HEK293 (cell line): ENCODE measurements around the gene SMARCB1.

Experiments used
- CTCF ChIA-PET: fragments of 350-600 bp; formaldehyde crosslinking; extraction: SDS; loops from one replicate; lab custom pipeline; 2021; ENCODE audit warnings: antibody characterized with exemption; lab: Yijun Ruan, JAX
- POLR2A ChIA-PET: fragments of 300-600 bp; formaldehyde crosslinking; extraction: SDS; loops from one replicate; lab custom pipeline; 2020; ENCODE audit warnings: antibody characterized with exemption, inconsistent platforms; lab: Yijun Ruan, JAX
- H3K27ac ChIP-seq: fragments of 200-500 bp; sonication (Bioruptor generic); 2 replicates; pipeline ENCODE4 v1.5.1; 2014; ENCODE audit warnings: low read depth, low read length, control low read depth, inconsistent platforms; ENCODE audit errors: extremely low read depth
- H3K36me3 ChIP-seq, 2 experiments: fragments of 200-500 bp in 1 of 2; sonication (Bioruptor generic) in 1 of 2; 1 replicate in 1 of 2; 2 replicates in 1 of 2; pipeline ENCODE4 v1.5.1; 2014 to 2017; ENCODE audit warnings: inconsistent platforms in 2 of 2, low read length in 2 of 2; ENCODE audit not compliant: control insufficient read depth in 2 of 2, insufficient read depth in 1 of 2
- H3K4me1 ChIP-seq: fragments of 200-500 bp; sonication (Bioruptor generic); 2 replicates; pipeline ENCODE4 v1.5.1; 2014; ENCODE audit warnings: mild to moderate bottlenecking, low read length, inconsistent platforms; ENCODE audit not compliant: control insufficient read depth, insufficient read depth
- H3K4me3 ChIP-seq: 2 replicates; pipeline ENCODE4 v1.5.1; 2011; ENCODE audit warnings: low read depth, mild to moderate bottlenecking, control low read depth, low read length, moderate library complexity
- H3K9me3 ChIP-seq: fragments of 200-500 bp; sonication (Bioruptor generic); 2 replicates; pipeline ENCODE4 v1.5.1; 2014; ENCODE audit warnings: low read depth, low read length, inconsistent platforms; ENCODE audit not compliant: control insufficient read depth, insufficient read depth
- BCL6B ChIP-seq: fragments of 450-650 bp; formaldehyde crosslinking; IDR thresholded peaks from 2 replicates; pipeline ENCODE4 v1.5.1; 2017; ENCODE audit warnings: missing biosample characterization, missing genetic modification characterization
- GLI2 ChIP-seq: fragments of 450-650 bp; formaldehyde crosslinking; IDR thresholded peaks from 2 replicates; pipeline ENCODE4; 2017; ENCODE audit warnings: missing biosample characterization, missing genetic modification characterization, low read depth, borderline replicate concordance
- YY2 ChIP-seq: fragments of 450-650 bp; formaldehyde crosslinking; IDR thresholded peaks from 2 replicates; pipeline ENCODE4 v1.5.1; 2016; ENCODE audit warnings: missing biosample characterization, missing genetic modification characterization
- ZBTB44 ChIP-seq: fragments of 450-650 bp; IDR thresholded peaks from 2 replicates; pipeline ENCODE4 v1.5.1; 2018; ENCODE audit warnings: missing biosample characterization, mild to moderate bottlenecking, missing genetic modification characterization
- ZBTB6 ChIP-seq: fragments of 450-650 bp; formaldehyde crosslinking; IDR thresholded peaks from 2 replicates; pipeline ENCODE4 v1.5.1; 2017; ENCODE audit warnings: missing biosample characterization, missing genetic modification characterization
- ZBTB7A ChIP-seq: fragments of 450-650 bp; formaldehyde crosslinking; IDR thresholded peaks from 2 replicates; pipeline ENCODE4 v1.5.1; 2016; ENCODE audit warnings: low read depth, missing biosample characterization, missing genetic modification characterization
- ZIC2 ChIP-seq: fragments of 450-650 bp; formaldehyde crosslinking; IDR thresholded peaks from 2 replicates; pipeline ENCODE4 v1.5.1; 2016; ENCODE audit warnings: missing biosample characterization, missing genetic modification characterization
- ZNF175 ChIP-seq: fragments of 450-650 bp; formaldehyde crosslinking; IDR thresholded peaks from 2 replicates; pipeline ENCODE4 v1.5.1; 2016; ENCODE audit warnings: missing biosample characterization, missing genetic modification characterization
- ZNF211 ChIP-seq: fragments of 450-650 bp; formaldehyde crosslinking; IDR thresholded peaks from 2 replicates; pipeline ENCODE4 v1.5.1; 2016; ENCODE audit warnings: low read depth, missing biosample characterization, missing genetic modification characterization
- ZNF266 ChIP-seq: fragments of 450-650 bp; formaldehyde crosslinking; IDR thresholded peaks from 2 replicates; pipeline ENCODE4 v1.5.1; 2016; ENCODE audit warnings: missing biosample characterization, missing genetic modification characterization, low read depth
- ZNF302 ChIP-seq: fragments of 450-650 bp; formaldehyde crosslinking; IDR thresholded peaks from 2 replicates; pipeline ENCODE4 v1.5.1; 2016; ENCODE audit warnings: missing biosample characterization, missing genetic modification characterization, low read depth
- ZNF366 ChIP-seq: fragments of 450-650 bp; formaldehyde crosslinking; conservative IDR thresholded peaks from 2 replicates; pipeline ENCODE4 v1.5.1; 2016; ENCODE audit warnings: missing biosample characterization, missing genetic modification characterization
- ZNF510 ChIP-seq: fragments of 450-650 bp; formaldehyde crosslinking; IDR thresholded peaks from 2 replicates; pipeline ENCODE4 v1.5.1; 2018; ENCODE audit warnings: mild to moderate bottlenecking, missing genetic modification characterization, missing biosample characterization; ENCODE audit not compliant: insufficient replicate concordance
- ZNF596 ChIP-seq: fragments of 450-650 bp; IDR thresholded peaks from 2 replicates; pipeline ENCODE4 v1.5.0; 2018; ENCODE audit warnings: missing biosample characterization, mild to moderate bottlenecking, missing genetic modification characterization, moderate library complexity
- ZNF670 ChIP-seq: fragments of 450-650 bp; formaldehyde crosslinking; IDR thresholded peaks from 2 replicates; pipeline ENCODE4 v1.5.1; 2016; ENCODE audit warnings: missing biosample characterization, missing genetic modification characterization, low read depth
- ZNF707 ChIP-seq: fragments of 450-650 bp; formaldehyde crosslinking; IDR thresholded peaks from 2 replicates; pipeline ENCODE4 v1.5.1; 2016; ENCODE audit warnings: missing biosample characterization, missing genetic modification characterization
- ZNF776 ChIP-seq: fragments of 450-650 bp; formaldehyde crosslinking; IDR thresholded peaks from 2 replicates; pipeline ENCODE4 v1.5.0; 2017; ENCODE audit warnings: missing biosample characterization, missing genetic modification characterization, borderline replicate concordance
- ZSCAN23 ChIP-seq: fragments of 450-650 bp; formaldehyde crosslinking; IDR thresholded peaks from 2 replicates; pipeline ENCODE4 v1.5.1; 2016; ENCODE audit warnings: missing biosample characterization, missing genetic modification characterization
- ZSCAN4 ChIP-seq: fragments of 450-650 bp; formaldehyde crosslinking; IDR thresholded peaks from 2 replicates; pipeline ENCODE4 v1.5.1; 2017; ENCODE audit warnings: missing biosample characterization, missing genetic modification characterization
- ZSCAN5A ChIP-seq: fragments of 450-650 bp; formaldehyde crosslinking; IDR thresholded peaks from 2 replicates; pipeline ENCODE4 v1.5.1; 2016; ENCODE audit warnings: missing biosample characterization, missing genetic modification characterization

The SMARCB1 gene

GRCh38 chr22:23801238-23801821 is 14.6 kb downstream of the SMARCB1 start:
- CTCF ChIA-PET, result no interaction called here
- Histone ChIP-seq H3K27ac (no peak overlapping the region), H3K4me1 (no peaks in the 10 kb centered on the region), H3K4me3 (no peak overlapping the region), H3K36me3 (peaks cover 51 to 88% of the 10 kb centered on the region in 2 experiments), H3K9me3 (no peaks in the 10 kb centered on the region)
- POLR2A ChIA-PET, result no interaction called here
- no peak for TF ChIP-seq ZNF670
- TF ChIP-seq ZBTB6, result no peak
- TF ChIP-seq ZSCAN23 (tag by site-specific recombination), result no peak
- TF ChIP-seq ZNF302 (tag by site-specific recombination), result no peak
- no peak for TF ChIP-seq ZNF510 (tag by site-specific recombination)
- no peak for TF ChIP-seq ZNF596 (tag by site-specific recombination)
- no peak for TF ChIP-seq ZNF366 (tag by site-specific recombination)
- no peak for TF ChIP-seq ZBTB7A (tag by site-specific recombination)
- no peak for TF ChIP-seq ZNF211
- TF ChIP-seq ZSCAN4 (tag by site-specific recombination), result no peak
- no peak for TF ChIP-seq GLI2
- no peak for TF ChIP-seq ZNF707 (tag by site-specific recombination)
- no peak for TF ChIP-seq YY2 (tag by site-specific recombination)
- TF ChIP-seq ZBTB44 (tag by site-specific recombination), result no peak
- TF ChIP-seq BCL6B (tag by site-specific recombination), result no peak
- no peak for TF ChIP-seq ZNF175 (tag by site-specific recombination)

GRCh38 chr22:23801886-23802377 is 15.2 kb downstream of the SMARCB1 start:
- H3K36me3 ChIP-seq, result peaks cover 51 to 88% of the 10 kb centered on the region in 2 experiments
- POLR2A ChIA-PET, result interaction anchor here (0.7 kb wide), 1 partner anchor 10 kb away, joined by 3 read pairs; no protein-coding TSS in a partner anchor
- no peaks in the 10 kb centered on the region for H3K4me1 ChIP-seq
- CTCF ChIA-PET, result no interaction called here
- no peak overlapping the region for H3K27ac ChIP-seq
- TF ChIP-seq ZIC2 (tag by site-specific recombination) (peak; percentile 95), ZSCAN5A (tag by site-specific recombination) (no peak), ZNF776 (tag by site-specific recombination) (no peak), ZNF266 (no peak)
- no peak overlapping the region for H3K4me3 ChIP-seq
- H3K9me3 ChIP-seq, result no peaks in the 10 kb centered on the region
